OCI-LY7 (cell line): ENCODE results near the gene PALMD. TPM values are rescaled to one million over a fixed set of nuclear protein-coding genes. Genes with fewer than 3 reads are reported as not detected.

Experiments used
- BruUV-seq: library from RNA; stranded (reverse); fragments of 400-500 nt; replicated peaks from 2 replicates; lab custom pipeline; 2021; lab: Mats Ljungman, UMichigan
- CTCF ChIA-PET: fragments of 300-600 bp; sonication (Branson Sonifier 250); formaldehyde crosslinking; loops from one replicate; lab custom pipeline; 2022; ENCODE audit warnings: antibody characterized with exemption; ENCODE audit not compliant: unreplicated experiment; lab: Charles Lee
- POLR2A ChIA-PET: fragments of 300-600 bp; sonication (Branson Sonifier 250); formaldehyde crosslinking; loops from one replicate; lab custom pipeline; 2022; ENCODE audit warnings: antibody characterized with exemption; lab: Charles Lee
- DNase-seq: peaks from one replicate; pipeline ENCODE4 v3.0.0-alpha.2; 2015; ENCODE audit warnings: low spot score
- H2AFZ ChIP-seq: fragments of 200-600 bp; sonication (generic), shearing (Covaris generic); 2 replicates; pipeline ENCODE4 v1.6.1; 2014; ENCODE audit warnings: mild to moderate bottlenecking, antibody characterized with exemption, low read length, moderate library complexity
- H3K27ac ChIP-seq: fragments of 200-600 bp; sonication (generic); 2 replicates; pipeline ENCODE4 v1.5.1; 2014; ENCODE audit warnings: mixed run types, low read depth, mild to moderate bottlenecking, moderate library complexity, low read length, inconsistent platforms; ENCODE audit not compliant: poor library complexity, severe bottlenecking
- H3K36me3 ChIP-seq: fragments of 200-600 bp; sonication (generic); 2 replicates; pipeline ENCODE4 v1.6.1; 2014; ENCODE audit warnings: mild to moderate bottlenecking, antibody characterized with exemption, low read length, moderate library complexity, mixed read lengths; ENCODE audit not compliant: insufficient read depth
- H3K4me1 ChIP-seq: fragments of 200-600 bp; sonication (generic); 2 replicates; pipeline ENCODE4 v1.5.1; 2014; ENCODE audit warnings: mild to moderate bottlenecking, low read length; ENCODE audit not compliant: insufficient read depth, poor library complexity, severe bottlenecking
- H3K4me2 ChIP-seq: fragments of 200-600 bp; sonication (generic); 2 replicates; pipeline ENCODE4 v1.6.1; 2014; ENCODE audit warnings: mild to moderate bottlenecking, low read length
- H3K4me3 ChIP-seq: fragments of 200-600 bp; sonication (generic); 2 replicates; pipeline ENCODE4 v1.5.1; 2014; ENCODE audit warnings: mild to moderate bottlenecking, low read depth, low read length; ENCODE audit not compliant: poor library complexity, severe bottlenecking
- H3K79me2 ChIP-seq: fragments of 200-600 bp; sonication (generic); 2 replicates; pipeline ENCODE4 v1.6.1; 2016; ENCODE audit warnings: low read depth, mild to moderate bottlenecking, low read length, moderate library complexity, mixed read lengths; ENCODE audit not compliant: insufficient read depth
- H3K9me2 ChIP-seq: fragments of 200-600 bp; sonication (generic); 2 replicates; pipeline ENCODE4 v1.6.1; 2016; ENCODE audit warnings: mild to moderate bottlenecking, low read length, mixed read lengths; ENCODE audit not compliant: insufficient read depth
- H3K9me3 ChIP-seq: fragments of 200-600 bp; sonication (generic); 2 replicates; pipeline ENCODE4 v1.6.1; 2014; ENCODE audit warnings: mild to moderate bottlenecking, mixed run types, low read length, mixed read lengths
- H4K20me1 ChIP-seq: fragments of 200-600 bp; sonication (generic); 2 replicates; pipeline ENCODE4 v1.6.1; 2014; ENCODE audit warnings: mild to moderate bottlenecking, antibody characterized with exemption, low read length, moderate library complexity, mixed read lengths; ENCODE audit not compliant: insufficient read depth
- CTCF ChIP-seq: fragments of 200-600 bp; sonication (generic); conservative IDR thresholded peaks from 2 replicates; pipeline ENCODE4 v1.5.1; 2014; ENCODE audit warnings: mild to moderate bottlenecking, antibody characterized with exemption, low read length, moderate library complexity, mixed read lengths
- EZH2phosphoT487 ChIP-seq: fragments of 200-600 bp; sonication (generic); IDR thresholded peaks from 2 replicates; pipeline ENCODE4 v1.6.1; 2018; ENCODE audit warnings: low read depth, borderline replicate concordance, mild to moderate bottlenecking, mixed run types, antibody characterized with exemption, low read length, moderate library complexity, mixed read lengths
- intact Hi-C: fragments of 100-400 bp; cut with micrococcal nuclease; formaldehyde crosslinking; loops from one replicate; pipeline ENCODE4 v1.10.0; 2022; ENCODE audit not compliant: unreplicated experiment
- total RNA-seq, 2 experiments: library from RNA; depleted of rRNA in 1 of 2; stranded (reverse); fragments of >200 nt in 1 of 2; shearing (Covaris generic) in 1 of 2; gene quantifications; 2 replicates each; pipeline ENCODE4 v1.2.3, GENCODE V29; 2014 to 2022

The PALMD gene
- total RNA-seq, 2 experiments from 2014 or later, result not detected

GRCh38 chr1:99638853-99639252 lies 7.1 kb upstream of the PALMD start:
- no peak for DNase-seq
- no peak overlapping the region for H3K4me3 ChIP-seq
- no TSS peak for BruUV-seq
- H3K79me2 ChIP-seq, result no peaks in the 10 kb centered on the region
- H4K20me1 ChIP-seq, result no peaks in the 10 kb centered on the region
- H3K9me2 ChIP-seq, result no peaks in the 10 kb centered on the region
- no peaks in the 10 kb centered on the region for H3K36me3 ChIP-seq
- no peak overlapping the region for H3K27ac ChIP-seq
- CTCF ChIA-PET, result no interaction called here
- no peaks in the 10 kb centered on the region for H3K9me3 ChIP-seq
- POLR2A ChIA-PET, result interaction anchor here (1.4 kb wide), 1 partner anchor 27 kb away, joined by 5 read pairs; no protein-coding TSS in a partner anchor
- TF ChIP-seq EZH2phosphoT487 (no peak), CTCF (no peak)
- no peaks in the 10 kb centered on the region for H3K4me1 ChIP-seq
- intact Hi-C loops, result no loop called here
- no peak overlapping the region for H2AFZ ChIP-seq
- H3K4me2 ChIP-seq, result no peak overlapping the region

GRCh38 chr1:99639408-99639807 lies 6.5 kb upstream of the PALMD start:
- Histone ChIP-seq H3K9me3 (no peaks in the 10 kb centered on the region), H4K20me1 (no peaks in the 10 kb centered on the region), H3K4me2 (no peak overlapping the region), H3K4me1 (no peaks in the 10 kb centered on the region), H3K4me3 (no peak overlapping the region), H3K36me3 (no peaks in the 10 kb centered on the region), H2AFZ (no peak overlapping the region), H3K79me2 (no peaks in the 10 kb centered on the region), H3K27ac (no peak overlapping the region), H3K9me2 (no peaks in the 10 kb centered on the region)
- DNase-seq, result no peak
- ChIA-PET POLR2A (interaction anchor here (1.4 kb wide), 1 partner anchor 28 kb away, joined by 5 read pairs; no protein-coding TSS in a partner anchor), CTCF (no interaction called here)
- TF ChIP-seq CTCF, result no peak
- no peak for TF ChIP-seq EZH2phosphoT487
- BruUV-seq, result no TSS peak
- intact Hi-C loops, result no loop called here

- H3K4me1 ChIP-seq, result no peaks in the 10 kb centered on the region
- no peaks in the 10 kb centered on the region for H3K9me2 ChIP-seq
- no peak for DNase-seq
- H3K36me3 ChIP-seq, result no peaks in the 10 kb centered on the region
- no peak overlapping the region for H2AFZ ChIP-seq
- H3K79me2 ChIP-seq, result no peaks in the 10 kb centered on the region
- H3K9me3 ChIP-seq, result no peaks in the 10 kb centered on the region
- no peaks in the 10 kb centered on the region for H4K20me1 ChIP-seq
- TF ChIP-seq EZH2phosphoT487 (no peak), CTCF (no peak)
- ChIA-PET POLR2A (no interaction called here), CTCF (no interaction called here)
- BruUV-seq, result no TSS peak
- intact Hi-C loops, result no loop called here
- H3K4me2 ChIP-seq, result no peak overlapping the region
- no peak overlapping the region for H3K27ac ChIP-seq
- no peak overlapping the region for H3K4me3 ChIP-seq
Observed at GRCh38 chr1:99639945-99640344, 6.0 kb upstream of the PALMD start.
